Breast epithelium (tissue), 4 donors: ENCODE results near the gene ATAT1. TPM values are rescaled to one million over a fixed set of nuclear protein-coding genes. Genes with fewer than 3 reads are reported as not detected.
A peak's percentile ranks its signal among the peaks of the same experiment; 100 is the strongest.
"Not testable (repeated sequence)": the region's sequence is repeated elsewhere in the genome, so short reads cannot be mapped to it uniquely, and the experiment has no call there.

Experiments used
- DNase-seq, 2 donors: peaks; one replicate each; pipeline ENCODE4 v3.0.0-alpha.2; 2019; ENCODE audit warnings: low spot score in 2 of 2
- H3K27ac ChIP-seq, 2 donors: fragments of 200-600 bp; sonication (generic) in 1 of 2; one replicate each; pipeline ENCODE4 v1.5.1; 2016 to 2019; ENCODE audit warnings: mild to moderate bottlenecking in 1 of 2
- H3K27me3 ChIP-seq, 2 donors: fragments of 200-600 bp; sonication (generic) in 1 of 2; one replicate each; pipeline versions ENCODE4 v1.5.1 to v1.6.0; 2017 to 2019; ENCODE audit warnings: control low read depth in 1 of 2, mild to moderate bottlenecking in 1 of 2
- H3K36me3 ChIP-seq: fragments of 200-600 bp; one replicate; pipeline ENCODE4 v1.5.1; 2019
- H3K4me1 ChIP-seq, 2 donors: fragments of 200-600 bp; sonication (generic); one replicate each; pipeline ENCODE4 v1.5.1; 2016 to 2019; ENCODE audit warnings: control low read depth in 1 of 2
- H3K4me3 ChIP-seq, 3 donors: fragments of 200-600 bp; sonication (generic); 1 replicate in 2 of 3; 2 replicates in 1 of 3; pipeline ENCODE4 v1.5.1; 2016 to 2019; ENCODE audit warnings: mild to moderate bottlenecking in 3 of 3, moderate library complexity in 2 of 3
- H3K9me3 ChIP-seq, 2 donors: fragments of 200-600 bp; sonication (generic) in 1 of 2; one replicate each; pipeline ENCODE4 v1.5.1; 2016 to 2019; ENCODE audit warnings: control low read depth in 1 of 2
- CTCF ChIP-seq, 3 donors: fragments of 450-650 bp; IDR thresholded peaks; one replicate each; pipeline ENCODE4 v1.5.1; 2016 to 2017; ENCODE audit warnings: antibody characterized with exemption in 3 of 3, mild to moderate bottlenecking in 3 of 3, moderate library complexity in 3 of 3
- POLR2A ChIP-seq: fragments of 450-650 bp; IDR thresholded peaks from one replicate; pipeline ENCODE4 v1.6.1; 2016; ENCODE audit warnings: antibody characterized with exemption, mild to moderate bottlenecking, moderate library complexity
- POLR2AphosphoS5 ChIP-seq, 3 donors: sonication (generic); formaldehyde crosslinking; IDR thresholded peaks; one replicate each; pipeline ENCODE4 v1.6.1; 2017; ENCODE audit warnings: antibody characterized with exemption in 3 of 3
- intact Hi-C: fragments of 100-400 bp; cut with DNase I; formaldehyde crosslinking; loops from one replicate; pipeline ENCODE4 v1.15.1; 2023; ENCODE audit warnings: low total_unique reads
- total RNA-seq, 3 donors: library from RNA; depleted of rRNA; stranded (reverse); fragments of >200 nt; gene quantifications; one replicate each; pipeline ENCODE4 v1.1.0, GENCODE V29; 2016

Gene ATAT1
- total RNA-seq, 3 donors from 2014 or later, result 5.3 to 10.5 (median 8.8) TPM

GRCh38 chr6:30664994-30665767, 38.5 kb downstream of the ATAT1 start:
- TF ChIP-seq CTCF (IDR thresholded peaks at IDR 0.05) (no peak), POLR2A (no peak), POLR2AphosphoS5 (IDR thresholded peaks at IDR 0.05) (no peak)
- DNase-seq, result no peak
- Histone ChIP-seq H3K27me3 (no peaks in the 10 kb centered on the region), H3K4me1 (no peaks in the 10 kb centered on the region), H3K27ac (no peak overlapping the region), H3K9me3 (no peaks in the 10 kb centered on the region), H3K4me3 (no peak overlapping the region), H3K36me3 (peaks cover 16% of the 10 kb centered on the region)
- intact Hi-C loops, result no loop called here

- H3K9me3 ChIP-seq, H3K27ac ChIP-seq, intact Hi-C loops, H3K4me3 ChIP-seq, H3K4me1 ChIP-seq, H3K27me3 ChIP-seq, DNase-seq: not testable (repeated sequence)
- H3K36me3 ChIP-seq, result peaks cover 16% of the 10 kb centered on the region
Measured at GRCh38 chr6:30666300-30666699, 39.6 kb downstream of the ATAT1 start.

- Histone ChIP-seq H3K36me3 (peaks cover 6% of the 10 kb centered on the region), H3K4me1 (peaks cover 0 to 11% of the 10 kb centered on the region in 2 donors), H3K27me3 (no peaks in the 10 kb centered on the region), H3K27ac (no peak overlapping the region), H3K9me3 (no peaks in the 10 kb centered on the region), H3K4me3 (peak overlapping the region in 1 of 3 donors; percentile 95)
- DNase-seq, result no peak
- TF ChIP-seq POLR2A (no peak), CTCF (IDR thresholded peaks at IDR 0.05) (no peak), POLR2AphosphoS5 (IDR thresholded peaks at IDR 0.05) (no peak)
- intact Hi-C loops, result loop anchor here (10.0 kb wide), 1 partner anchor 186 kb away; the partner anchor contains the start of gene HLA-E
Measured at GRCh38 chr6:30670760-30671527, 44.3 kb downstream of the ATAT1 start.

GRCh38 chr6:30672445-30673253, 46.0 kb downstream of the ATAT1 start, which contains the start of gene DHX16:
DHX16 (minus strand) TSS chr6:30673006; CDS start chr6:30672841, 165 bp downstream.
- peak; percentile 91 to 92 for DNase-seq
- peak; percentile 80 to 92 (median 85) for TF ChIP-seq POLR2AphosphoS5 (IDR thresholded peaks at IDR 0.05)
- TF ChIP-seq CTCF (IDR thresholded peaks at IDR 0.05), result peak; percentile 78 to 85 (median 81)
- TF ChIP-seq POLR2A, result peak; percentile 16
- Histone ChIP-seq H3K36me3 (peaks cover 11% of the 10 kb centered on the region), H3K4me3 (peak within 1 kb of the TSS; percentile 76 to 95 (median 77)), H3K4me1 (peaks cover 0 to 11% of the 10 kb centered on the region in 2 donors), H3K9me3 (no peaks in the 10 kb centered on the region), H3K27ac (peak within 1 kb of the TSS; percentile 81 to 84), H3K27me3 (no peaks in the 10 kb centered on the region)
- intact Hi-C loops, result loop anchor here (10.0 kb wide), 1 partner anchor 188 kb away; the partner anchor contains the start of gene HLA-E

GRCh38 chr6:30676660-30677285, 50.1 kb downstream of the ATAT1 start:
- H3K4me3 ChIP-seq, result no peak overlapping the region
- H3K27ac ChIP-seq, result no peak overlapping the region
- intact Hi-C loops, result loop anchor here (5.0 to 10.0 kb wide), 2 partner anchors 171 to 192 kb away; partner anchors contain the start of gene HLA-E
- H3K4me1 ChIP-seq, result peaks cover 0 to 2% of the 10 kb centered on the region in 2 donors
- peaks cover 5% of the 10 kb centered on the region for H3K36me3 ChIP-seq
- H3K27me3 ChIP-seq, result no peaks in the 10 kb centered on the region
- no peak for DNase-seq
- no peak for TF ChIP-seq CTCF (IDR thresholded peaks at IDR 0.05)
- TF ChIP-seq POLR2AphosphoS5 (IDR thresholded peaks at IDR 0.05), result no peak
- no peak for TF ChIP-seq POLR2A
- H3K9me3 ChIP-seq, result no peaks in the 10 kb centered on the region
